ENCODE measurements around the gene NVL. TPM values are rescaled to one million over a fixed set of nuclear protein-coding genes. Genes with fewer than 3 reads are reported as not detected.
"Not testable (repeated sequence)": the region's sequence is repeated elsewhere in the genome, so short reads cannot be mapped to it uniquely, and the experiment has no call there.

NVL gene
- total RNA-seq, 4 donors from 2014 or later = 10.0 to 21.9 (median 17.3) TPM

DNA sequence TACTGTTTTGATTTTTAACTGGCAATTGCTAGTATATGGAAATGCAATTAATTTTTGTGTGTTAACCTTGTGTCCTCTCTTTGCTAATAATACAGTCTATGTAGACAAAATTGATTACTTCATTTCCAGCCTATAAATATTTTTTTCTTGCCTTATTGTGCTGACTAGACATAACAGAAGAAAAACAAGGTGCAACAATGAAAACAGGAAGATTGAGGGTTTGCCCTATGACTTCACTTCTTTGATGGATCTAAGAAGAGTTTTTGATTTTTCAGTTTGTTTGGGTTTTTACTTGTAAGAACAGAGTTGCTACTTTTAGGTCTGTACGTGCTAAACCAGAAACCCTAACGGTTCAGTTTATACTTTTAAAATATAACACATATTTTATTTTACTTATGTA, 18.2 kb upstream of the NVL start:
- TF ChIP-seq, protein P1, sequence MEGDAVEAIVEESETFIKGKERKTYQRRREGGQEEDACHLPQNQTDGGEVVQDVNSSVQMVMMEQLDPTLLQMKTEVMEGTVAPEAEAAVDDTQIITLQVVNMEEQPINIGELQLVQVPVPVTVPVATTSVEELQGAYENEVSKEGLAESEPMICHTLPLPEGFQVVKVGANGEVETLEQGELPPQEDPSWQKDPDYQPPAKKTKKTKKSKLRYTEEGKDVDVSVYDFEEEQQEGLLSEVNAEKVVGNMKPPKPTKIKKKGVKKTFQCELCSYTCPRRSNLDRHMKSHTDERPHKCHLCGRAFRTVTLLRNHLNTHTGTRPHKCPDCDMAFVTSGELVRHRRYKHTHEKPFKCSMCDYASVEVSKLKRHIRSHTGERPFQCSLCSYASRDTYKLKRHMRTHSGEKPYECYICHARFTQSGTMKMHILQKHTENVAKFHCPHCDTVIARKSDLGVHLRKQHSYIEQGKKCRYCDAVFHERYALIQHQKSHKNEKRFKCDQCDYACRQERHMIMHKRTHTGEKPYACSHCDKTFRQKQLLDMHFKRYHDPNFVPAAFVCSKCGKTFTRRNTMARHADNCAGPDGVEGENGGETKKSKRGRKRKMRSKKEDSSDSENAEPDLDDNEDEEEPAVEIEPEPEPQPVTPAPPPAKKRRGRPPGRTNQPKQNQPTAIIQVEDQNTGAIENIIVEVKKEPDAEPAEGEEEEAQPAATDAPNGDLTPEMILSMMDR (IDR thresholded peaks at IDR 0.05) = no peak
- ATAC-seq (ENCODE audit: low FRiP score) (no peak), DNase-seq (ENCODE audit: low spot score) (no peak)

GRCh38 chr1:224343679-224344078, 13.7 kb upstream of the NVL start:
- ATAC-seq (ENCODE audit: low FRiP score) (no peak), DNase-seq (ENCODE audit: low spot score) (no peak)

DNA sequence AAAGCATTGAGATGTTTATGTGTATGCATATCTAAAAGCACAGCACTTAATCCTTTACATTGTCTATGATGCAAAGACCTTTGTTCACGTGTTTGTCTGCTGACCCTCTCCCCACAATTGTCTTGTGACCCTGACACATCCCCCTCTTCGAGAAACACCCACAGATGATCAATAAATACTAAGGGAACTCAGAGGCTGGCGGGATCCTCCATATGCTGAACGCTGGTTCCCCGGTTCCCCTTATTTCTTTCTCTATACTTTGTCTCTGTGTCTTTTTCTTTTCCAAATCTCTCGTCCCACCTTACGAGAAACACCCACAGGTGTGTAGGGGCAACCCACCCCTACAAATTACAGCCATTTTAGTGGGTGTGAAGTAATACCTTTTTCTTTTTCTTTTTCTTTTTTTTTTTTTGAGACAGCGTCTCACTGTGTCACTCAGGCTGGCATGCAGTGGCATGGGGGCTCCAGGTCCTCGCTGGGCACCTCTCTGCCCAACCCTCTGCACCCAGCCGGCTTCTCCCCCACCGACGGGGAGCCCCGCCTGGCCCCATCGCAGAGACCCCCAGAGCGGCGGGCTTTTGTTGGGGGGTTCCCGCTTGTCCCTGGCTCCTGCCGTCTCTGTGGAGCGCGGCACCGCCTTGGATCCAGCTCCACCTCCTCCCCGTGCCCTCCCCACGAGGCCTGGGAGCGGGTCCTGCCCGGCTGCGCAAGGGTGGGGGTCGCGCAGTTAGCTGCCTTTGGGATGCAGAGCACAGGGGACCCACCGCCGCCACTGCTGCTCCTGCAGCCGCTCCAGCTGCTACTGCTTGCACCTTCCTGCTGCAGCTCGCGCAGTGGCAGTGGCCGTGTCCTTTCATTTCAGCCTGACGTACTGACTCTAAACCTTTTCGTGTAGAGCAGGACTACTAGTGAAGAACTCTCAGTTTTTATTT, 10.7 kb upstream of the NVL start:
- not testable (repeated sequence) for DNase-seq (ENCODE audit: low spot score); ATAC-seq (ENCODE audit: low FRiP score)

More at GRCh38 chr1:224343679-224344078, 13.7 kb upstream of the NVL start:
- TF ChIP-seq, protein P1 (IDR thresholded peaks at IDR 0.05) = no peak

DNA sequence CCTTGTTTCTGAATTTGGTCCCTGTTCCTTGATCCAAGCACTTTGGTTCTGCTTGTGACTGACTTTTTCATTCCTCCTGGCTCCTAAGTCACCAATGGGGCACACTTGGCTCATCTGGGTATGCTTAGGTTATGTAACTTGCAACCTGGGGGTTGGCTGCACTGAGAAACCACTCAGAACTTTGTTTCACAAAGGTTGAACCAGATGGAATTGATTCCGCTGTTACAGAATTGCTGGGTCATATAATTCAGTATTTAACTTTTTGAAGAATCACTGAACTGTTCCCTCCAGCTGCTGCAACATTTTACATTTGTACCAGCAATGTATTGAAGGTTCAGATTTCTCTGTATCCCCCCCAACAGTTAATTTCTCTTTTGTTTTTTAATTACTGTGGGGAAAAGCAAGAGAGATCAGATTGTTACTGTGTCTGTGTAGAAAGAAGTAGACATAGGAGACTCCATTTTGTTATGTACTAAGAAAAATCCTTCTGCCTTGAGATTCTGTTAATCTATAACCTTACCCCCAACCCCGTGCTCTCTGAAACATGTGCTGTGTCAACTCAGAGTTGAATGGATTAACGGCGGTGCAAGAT, 9.6 kb upstream of the NVL start:
- TF ChIP-seq, protein P1 (IDR thresholded peaks at IDR 0.05) = no peak
- ATAC-seq (ENCODE audit: low FRiP score) (no peak), DNase-seq (ENCODE audit: low spot score) (no peak)

GRCh38 chr1:224338150-224338838, 8.3 kb upstream of the NVL start:
- DNase-seq (ENCODE audit: low spot score) (no peak), ATAC-seq (ENCODE audit: low FRiP score) (no peak)

GRCh38 chr1:224333939-224334786, 4.2 kb upstream of the NVL start:
- ATAC-seq (ENCODE audit: low FRiP score) = no peak
- no peak for DNase-seq (ENCODE audit: low spot score)
- TF ChIP-seq, protein P1 (IDR thresholded peaks at IDR 0.05) = no peak

More at GRCh38 chr1:224338150-224338838, 8.3 kb upstream of the NVL start:
- TF ChIP-seq, protein P1 (IDR thresholded peaks at IDR 0.05) = no peak
